NCI-H146 treated with DMSO at 0.1 percent for 48 hours (cell line): Measurements from ENCODE around the gene ZNF688.
"Not testable (repeated sequence)": the region's sequence is repeated elsewhere in the genome, so short reads cannot be mapped to it uniquely, and the experiment has no call there.

Experiments
- DNase-seq: peaks from one replicate; lab custom pipeline; 2025; ENCODE audit not compliant: unreplicated experiment; lab: John Stamatoyannopoulos, UW

Gene ZNF688

DNA sequence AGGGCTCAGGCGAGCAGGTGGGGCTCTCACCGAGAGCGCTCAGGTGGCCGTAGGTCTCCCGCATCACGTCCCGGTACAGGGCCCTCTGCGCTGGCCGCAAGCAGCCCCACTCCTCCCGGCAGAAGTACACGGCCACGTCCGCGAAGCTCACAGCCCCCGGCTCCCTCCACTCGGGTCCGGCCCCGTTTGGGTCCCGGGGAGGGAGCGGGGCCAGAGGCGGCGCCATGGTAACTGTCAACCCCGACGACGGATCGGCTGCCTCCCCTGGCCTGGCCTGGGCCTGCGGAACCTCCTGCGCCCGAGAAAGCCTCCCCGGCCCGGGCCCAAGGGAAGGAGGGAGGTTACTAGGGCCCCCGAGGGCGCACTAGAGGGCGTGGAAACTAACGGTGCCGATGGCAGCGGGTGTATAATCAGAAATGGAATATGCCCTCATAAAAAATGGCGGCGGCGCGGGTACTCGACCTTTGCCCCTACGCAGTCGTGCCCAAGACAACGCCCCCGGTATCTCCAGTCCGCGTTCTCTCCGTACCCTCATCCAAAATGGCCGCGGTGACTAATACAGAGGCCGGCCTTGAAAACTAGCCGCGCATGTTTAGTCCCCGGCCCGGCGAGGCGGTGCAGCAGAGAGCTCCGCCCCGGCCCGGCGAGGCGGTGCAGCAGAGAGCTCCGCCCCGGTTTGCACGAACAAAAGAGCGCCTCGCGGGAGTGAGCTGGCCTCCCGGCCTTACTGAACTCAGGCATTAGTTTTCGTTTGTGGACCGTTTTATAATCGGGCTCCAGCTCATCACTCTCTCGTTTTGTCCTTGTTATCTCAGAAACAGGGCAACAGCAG, 13.3 kb downstream of the ZNF688 start, which contains the start of gene ZNF764:
ZNF764 (minus strand) TSS at position 418 of the 832 bp plus-strand sequence; CDS start at position 226, 192 bp downstream.
- peak; percentile 99 for DNase-seq

- DNase-seq, result no peak
These were observed 13.9 kb downstream of the ZNF688 start for GRCh38 chr16:30557707-30557956.

DNA sequence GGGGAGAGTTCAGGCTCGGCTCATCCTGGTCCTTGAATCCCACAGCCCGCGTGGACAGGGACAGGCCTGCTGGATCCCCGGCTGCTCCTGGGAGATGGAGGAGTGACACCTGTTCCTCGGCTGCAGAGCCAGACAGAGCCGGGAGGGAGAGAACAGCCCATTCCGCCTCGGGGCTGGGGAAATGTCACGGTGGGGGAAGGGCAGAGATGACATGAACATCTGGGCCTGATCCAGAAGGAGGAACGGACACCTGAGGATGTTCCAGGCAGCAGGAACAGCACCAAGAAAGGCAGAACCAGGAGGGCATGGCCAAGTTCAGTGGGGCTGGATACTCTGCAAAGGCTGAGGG, 15.4 kb downstream of the ZNF688 start:
- DNase-seq, result no peak

DNA sequence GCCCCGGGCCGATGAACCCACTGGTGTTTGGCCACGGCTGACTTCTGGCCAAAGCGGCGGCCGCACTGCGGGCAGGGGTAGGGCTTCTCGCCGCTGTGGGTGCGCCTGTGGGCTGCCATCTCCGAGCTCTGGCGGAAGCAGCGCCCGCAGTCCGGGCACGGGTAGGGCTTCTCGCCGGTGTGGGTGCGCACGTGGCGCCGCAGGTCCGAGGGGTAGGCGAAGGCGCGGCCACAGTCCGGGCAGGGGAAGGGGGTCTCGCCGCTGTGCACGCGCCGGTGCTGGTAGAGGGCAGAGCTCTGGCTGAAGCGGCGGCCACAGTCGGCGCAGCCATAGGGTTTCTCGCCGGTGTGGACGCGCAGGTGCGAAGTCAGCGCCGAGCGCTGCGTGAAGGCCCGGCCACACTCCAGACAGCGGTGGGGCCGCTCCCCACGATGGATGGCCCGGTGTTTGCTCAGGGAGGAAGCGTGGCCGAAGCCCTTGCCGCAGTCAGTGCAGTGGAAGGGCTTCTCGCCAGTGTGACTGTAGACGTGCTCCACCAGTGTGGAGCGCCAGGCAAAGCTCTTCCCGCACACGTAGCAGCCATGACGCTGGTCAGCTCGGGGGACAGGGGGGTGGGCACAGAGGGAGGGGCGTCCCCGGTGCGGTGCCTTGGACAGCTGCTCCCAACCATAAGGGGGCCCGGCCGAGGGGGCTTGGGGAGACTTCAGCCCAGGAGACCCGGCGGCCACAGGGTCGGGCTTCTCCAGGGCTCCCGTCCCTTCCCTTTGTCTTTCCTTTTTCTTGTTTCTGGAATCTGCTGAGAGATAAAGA, 16.0 kb downstream of the ZNF688 start:
- DNase-seq, result no peak

DNA sequence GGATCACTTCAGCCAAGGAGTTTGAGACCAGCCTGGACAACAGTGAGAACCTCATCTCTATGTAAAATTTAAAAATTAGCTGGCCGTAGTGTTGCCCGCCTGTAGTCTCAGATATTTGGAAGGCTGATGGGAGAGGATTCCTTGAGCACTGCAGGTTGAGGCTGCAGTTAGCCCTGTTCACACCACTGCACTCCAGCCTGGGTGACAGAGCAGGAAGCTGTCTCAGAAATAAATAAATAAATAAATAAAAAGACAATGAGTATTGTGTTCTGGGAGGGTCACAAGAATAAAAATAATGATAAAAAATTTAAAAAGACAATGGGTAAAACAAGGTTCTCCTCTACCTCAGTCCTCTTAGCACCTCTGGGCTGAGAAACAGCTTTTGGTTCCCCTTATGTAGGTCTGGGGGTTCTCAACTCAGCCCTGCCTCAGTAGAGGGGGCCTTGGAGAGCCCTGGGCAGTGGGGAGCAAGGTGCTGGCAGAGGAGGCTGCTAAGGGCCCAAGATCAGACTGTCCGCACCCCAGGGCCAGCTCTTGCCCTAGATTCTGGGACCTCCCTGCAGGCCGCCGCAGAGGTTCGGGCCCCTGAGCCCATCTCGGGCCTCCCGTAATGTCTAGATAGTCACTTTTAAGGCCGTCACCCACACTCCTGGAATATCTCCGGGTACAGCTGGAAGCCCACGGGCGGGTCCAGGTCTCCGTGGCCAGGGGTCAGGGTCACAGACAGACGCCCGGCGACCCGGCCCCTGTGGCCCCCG, 16.8 kb downstream of the ZNF688 start:
- no peak for DNase-seq

GRCh38 chr16:30553393-30553899, 18.1 kb downstream of the ZNF688 start:
- no peak for DNase-seq

GRCh38 chr16:30552956-30553355, 18.6 kb downstream of the ZNF688 start:
- DNase-seq, result no peak

GRCh38 chr16:30551781-30552180, 19.7 kb downstream of the ZNF688 start:
- DNase-seq, result no peak

- DNase-seq, result no peak
These were observed 22.9 kb downstream of the ZNF688 start for GRCh38 chr16:30548416-30549253.

DNA sequence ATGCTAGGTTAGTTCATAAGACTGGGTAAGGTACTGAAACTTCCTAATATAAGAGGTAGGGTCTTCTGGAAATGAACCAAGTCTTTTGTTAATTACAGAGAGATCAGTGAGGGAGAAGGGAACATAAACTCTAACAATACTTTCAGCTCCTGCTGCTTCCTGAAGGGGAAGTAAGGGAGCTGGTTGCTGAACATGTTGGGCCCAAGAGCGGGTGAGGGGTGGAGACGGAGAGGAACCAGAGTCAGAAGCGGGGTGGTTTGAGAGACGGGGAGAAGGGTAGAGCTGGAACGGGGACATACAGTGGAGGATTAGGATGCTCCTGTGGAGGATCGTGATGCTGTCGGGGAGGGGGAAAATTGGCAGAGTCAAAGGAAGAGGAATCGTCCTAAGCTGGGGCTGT, 25.4 kb downstream of the ZNF688 start:
- no peak for DNase-seq

GRCh38 chr16:30543067-30543466, 28.4 kb downstream of the ZNF688 start:
- no peak for DNase-seq

- no peak for DNase-seq
These were observed 29.8 kb downstream of the ZNF688 start for GRCh38 chr16:30541502-30542329.

GRCh38 chr16:30540916-30541464, 30.5 kb downstream of the ZNF688 start:
- DNase-seq, result not testable (repeated sequence)

GRCh38 chr16:30539986-30540526, 31.5 kb downstream of the ZNF688 start:
- DNase-seq, result not testable (repeated sequence)

DNA sequence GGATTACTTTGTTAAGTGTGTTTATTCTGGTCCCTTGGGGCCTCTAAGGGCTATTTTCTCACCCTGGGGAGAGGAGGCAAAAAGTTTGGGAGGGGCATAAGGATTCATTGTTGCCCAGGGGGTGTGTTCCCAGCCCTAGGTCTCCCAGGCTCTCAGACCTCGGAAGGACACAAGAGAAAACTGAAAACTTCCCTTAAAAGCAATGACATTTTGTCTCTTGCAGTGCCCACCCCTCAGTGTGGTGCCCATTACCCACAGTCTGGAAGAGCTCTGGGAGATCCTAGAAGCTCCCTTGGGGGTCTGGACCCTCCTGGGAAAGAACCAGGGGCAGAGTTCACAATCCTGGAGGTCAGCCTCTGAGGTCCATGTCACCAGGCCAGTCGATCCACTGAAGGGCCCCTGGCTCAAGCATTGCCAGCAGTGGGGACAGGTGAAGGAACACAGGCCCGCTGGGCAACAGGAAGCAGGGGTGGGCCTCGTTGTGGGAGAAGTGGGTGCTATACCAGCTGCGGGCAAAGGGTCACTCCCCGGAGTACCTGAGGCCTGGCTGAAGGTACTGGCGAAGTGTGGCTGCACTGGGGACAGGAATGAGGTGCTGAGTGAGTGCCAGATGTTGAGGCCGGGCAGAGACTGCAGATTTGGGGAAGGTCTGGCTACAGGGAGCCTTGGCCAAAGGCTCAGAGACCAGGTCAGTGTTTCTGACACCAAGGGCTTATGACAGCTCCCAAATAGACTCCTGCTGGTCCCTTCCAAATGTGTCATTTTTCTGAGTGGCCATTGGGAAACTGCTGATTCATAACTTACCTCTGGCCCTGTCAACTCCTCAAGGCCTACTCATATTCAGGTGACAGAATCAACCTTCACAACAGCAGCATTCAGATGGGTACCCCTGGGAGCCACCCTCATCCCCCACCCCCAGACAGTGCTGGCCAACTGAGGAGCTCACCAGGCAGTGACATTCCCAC, 32.2 kb downstream of the ZNF688 start:
- DNase-seq, result no peak

DNA sequence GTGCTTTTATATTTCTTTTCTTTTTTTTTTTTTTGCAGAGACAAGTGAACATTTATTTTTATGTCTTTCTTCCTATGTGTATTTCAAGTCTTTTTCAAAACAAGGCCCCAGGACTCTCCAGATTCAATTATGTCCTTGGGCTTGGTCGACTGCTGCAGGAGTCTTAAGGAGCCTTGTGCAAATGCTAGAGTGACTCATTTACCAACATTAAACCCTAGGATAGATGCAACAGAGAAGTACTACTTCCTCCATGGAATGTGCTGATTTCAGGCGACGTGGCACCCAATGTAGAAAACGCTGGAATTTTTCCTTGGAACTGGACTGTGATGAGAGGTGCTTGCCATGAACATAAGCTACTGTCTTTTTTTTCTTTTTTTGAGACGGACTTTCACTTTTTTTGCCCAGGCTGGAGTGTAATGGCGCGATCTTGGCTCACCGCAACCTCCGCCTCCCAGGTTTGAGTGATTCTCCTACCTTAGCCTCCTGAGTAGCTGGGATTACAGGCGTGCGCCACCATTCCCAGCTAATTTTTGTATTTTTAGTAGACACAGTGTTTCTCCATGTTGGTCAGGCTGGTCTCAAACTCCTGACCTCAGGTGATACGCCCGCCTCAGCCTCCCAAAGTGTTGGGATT, 35.0 kb downstream of the ZNF688 start:
- DNase-seq, result not testable (repeated sequence)

- DNase-seq, result peak; percentile 55
These were observed 35.7 kb downstream of the ZNF688 start for GRCh38 chr16:30535777-30536190.
